GM18867 (cell line): ENCODE measurements around the gene BMERB1.
"Not testable (repeated sequence)": the region's sequence is repeated elsewhere in the genome, so short reads cannot be mapped to it uniquely, and the experiment has no call there.

Experiments
- ATAC-seq: cut with Tn5 transposase; IDR thresholded peaks from one replicate; pipeline ENCODE4 v1.9.1; 2021; ENCODE audit warnings: mild to moderate bottlenecking, moderate library complexity; ENCODE audit not compliant: unreplicated experiment

BMERB1 gene

DNA sequence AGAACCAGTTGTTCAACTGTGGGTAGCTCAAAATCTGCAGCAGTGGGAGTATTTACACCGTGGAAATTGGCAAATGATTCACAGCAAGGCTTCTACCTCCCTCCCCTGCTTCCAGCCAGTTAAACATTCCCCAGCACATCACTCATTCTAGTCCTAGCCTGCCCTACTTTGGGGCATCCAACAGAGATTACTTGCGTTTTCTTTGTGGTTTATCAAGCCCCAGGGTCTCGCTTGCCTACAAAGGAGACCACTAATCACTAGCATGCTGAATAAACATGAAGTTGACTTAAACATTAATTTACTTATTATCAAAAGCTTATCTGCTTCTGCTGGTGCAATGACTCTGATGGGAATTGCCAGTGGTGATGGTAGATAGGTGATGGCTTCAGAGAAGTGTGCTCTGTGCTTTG, 114.1 kb downstream of the BMERB1 start:
- ATAC-seq, result no peak

DNA sequence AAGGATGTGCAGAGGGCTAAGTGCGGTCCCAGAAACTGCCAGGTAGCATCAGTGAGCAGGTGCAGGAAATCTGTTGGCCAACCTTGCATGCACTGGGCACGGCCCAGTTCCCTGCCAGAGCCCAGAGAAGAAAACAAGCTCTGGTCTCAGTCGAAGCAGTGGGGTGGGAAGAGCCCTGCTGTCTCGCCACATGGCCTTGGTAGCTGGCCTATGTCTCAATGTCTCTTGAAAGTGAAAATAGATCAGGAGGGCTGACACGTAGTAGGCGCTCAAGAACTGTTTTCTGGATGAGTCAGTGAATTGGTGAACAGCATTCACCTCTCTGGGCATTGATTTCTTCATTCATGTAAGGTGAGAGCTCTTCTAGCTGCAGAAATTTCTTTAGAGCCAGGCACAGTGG, 118.1 kb downstream of the BMERB1 start:
- no peak for ATAC-seq

DNA sequence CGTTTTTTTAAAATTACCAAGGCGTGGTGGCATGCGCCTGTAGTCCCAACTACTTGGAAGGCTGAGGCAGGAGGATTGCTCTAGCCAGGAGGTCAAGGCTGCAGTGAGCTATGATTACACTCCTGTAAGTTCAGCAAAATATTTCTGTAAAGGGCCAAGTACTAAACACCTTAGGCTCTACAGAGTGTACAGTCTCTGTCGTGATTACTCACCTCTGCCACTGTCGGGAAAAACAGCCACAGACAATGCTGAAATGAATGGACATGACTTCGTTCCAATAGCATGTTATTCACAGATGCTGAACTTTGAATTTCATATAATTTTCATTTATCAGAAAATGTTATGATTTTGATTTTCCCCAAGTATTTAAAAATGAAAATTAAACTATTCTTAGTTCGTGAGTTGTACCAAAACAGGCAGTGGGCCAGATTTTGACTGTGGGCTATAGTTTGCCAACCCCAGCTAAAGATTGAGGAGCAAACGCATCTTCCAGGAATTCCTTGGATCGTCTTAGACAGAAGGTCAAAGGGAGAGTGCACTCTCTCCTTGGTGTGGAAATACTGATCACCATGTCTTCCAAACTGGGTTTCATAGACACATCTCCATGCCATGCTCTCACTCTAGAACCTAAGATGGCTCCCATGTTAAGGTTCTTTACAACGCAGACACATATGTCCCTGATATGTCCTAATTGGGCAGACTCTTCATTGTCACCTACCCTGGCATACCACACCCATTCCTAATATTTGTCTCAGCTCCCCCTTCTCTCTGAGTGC, 119.1 kb downstream of the BMERB1 start:
- ATAC-seq, result no peak

DNA sequence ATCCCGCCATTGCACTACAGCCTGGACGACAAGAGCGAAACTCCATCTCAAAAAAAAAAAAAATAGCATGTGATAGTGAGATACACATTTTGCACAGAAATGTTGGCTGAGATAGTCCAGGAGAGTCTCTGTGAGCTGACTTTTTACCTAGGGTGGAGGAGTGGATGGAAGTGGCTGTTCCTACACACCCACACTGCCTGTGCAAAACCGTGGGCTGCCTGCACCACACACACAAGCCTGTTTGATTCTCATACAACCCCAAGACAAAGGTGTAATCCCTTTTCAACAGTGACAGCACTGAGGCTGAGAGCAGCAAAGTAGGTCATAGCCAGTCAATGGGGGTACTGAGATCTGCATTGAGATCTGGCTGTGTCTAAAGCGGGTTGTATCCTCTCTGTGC, 121.7 kb downstream of the BMERB1 start:
- no peak for ATAC-seq

DNA sequence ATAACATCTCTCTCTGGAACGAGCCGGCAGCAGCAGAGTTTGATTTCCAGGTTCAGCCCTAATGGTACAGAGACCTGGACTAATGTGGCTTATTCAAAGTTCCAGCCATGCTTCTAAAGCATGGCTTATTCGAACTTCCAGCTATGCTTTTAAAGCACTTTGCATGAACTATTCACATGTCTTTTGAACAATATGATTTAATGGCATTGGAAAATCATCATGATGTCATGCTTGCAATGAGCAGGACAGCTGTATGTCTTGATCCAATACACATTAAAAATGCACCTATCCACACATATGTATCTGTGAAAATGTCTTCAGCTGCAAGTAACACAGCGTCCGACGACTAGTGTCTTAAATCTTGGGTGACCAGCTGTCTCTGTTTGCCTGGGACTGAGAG, 122.9 kb downstream of the BMERB1 start:
- ATAC-seq, result no peak

DNA sequence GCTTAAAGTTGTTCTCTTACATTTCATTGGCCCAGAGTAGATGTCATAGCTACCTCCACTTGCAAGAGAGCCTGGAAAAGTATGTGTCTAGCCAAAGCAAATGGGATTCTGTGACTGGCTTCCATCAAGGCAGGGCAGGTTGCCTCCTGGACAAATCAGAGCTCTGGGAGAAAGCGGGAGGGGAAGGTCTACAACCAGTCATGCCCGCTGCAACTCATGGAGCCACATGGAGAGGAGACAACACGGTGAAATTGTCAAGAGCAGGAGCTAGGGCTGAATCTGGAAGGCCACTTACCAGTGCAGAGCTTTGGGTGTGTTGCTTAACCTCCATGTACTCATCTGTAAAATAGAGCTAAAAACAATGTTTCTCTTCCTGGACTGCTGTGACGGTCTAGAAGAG, 124.8 kb downstream of the BMERB1 start:
- no peak for ATAC-seq

DNA sequence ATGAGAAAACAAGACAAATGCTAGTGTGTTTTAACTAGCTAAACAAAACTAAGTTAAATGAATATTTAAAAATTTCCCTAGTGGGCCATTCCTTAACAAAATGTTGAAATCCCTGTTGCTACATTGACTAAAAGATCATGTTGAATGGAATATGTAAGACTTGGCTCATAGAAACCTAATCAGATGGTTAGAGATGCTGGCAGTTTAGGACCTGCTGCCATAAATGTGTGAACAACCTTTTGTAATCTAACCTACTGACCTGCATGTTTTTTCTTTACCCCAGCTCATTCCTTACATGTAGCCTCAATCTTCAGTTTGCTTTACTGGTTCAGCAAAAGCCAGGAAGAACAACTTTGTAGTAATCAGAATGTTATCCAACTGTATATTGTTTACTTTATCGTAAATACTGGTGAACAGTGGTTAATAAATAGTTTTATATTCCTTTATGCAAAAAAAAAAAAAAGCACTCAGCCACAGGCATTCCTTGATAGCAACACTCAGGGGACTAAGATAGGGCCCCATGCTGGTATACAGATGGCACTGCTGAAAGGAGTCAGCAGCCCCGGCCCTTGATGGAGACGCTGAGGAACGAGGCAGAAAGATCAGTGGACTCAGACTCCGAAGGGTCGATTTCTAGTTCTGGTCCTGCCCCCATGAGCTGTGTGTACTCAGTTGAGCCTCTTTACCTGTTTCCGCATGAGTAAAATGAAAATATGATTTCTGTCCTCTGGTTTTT, 130.4 kb downstream of the BMERB1 start:
- no peak for ATAC-seq

DNA sequence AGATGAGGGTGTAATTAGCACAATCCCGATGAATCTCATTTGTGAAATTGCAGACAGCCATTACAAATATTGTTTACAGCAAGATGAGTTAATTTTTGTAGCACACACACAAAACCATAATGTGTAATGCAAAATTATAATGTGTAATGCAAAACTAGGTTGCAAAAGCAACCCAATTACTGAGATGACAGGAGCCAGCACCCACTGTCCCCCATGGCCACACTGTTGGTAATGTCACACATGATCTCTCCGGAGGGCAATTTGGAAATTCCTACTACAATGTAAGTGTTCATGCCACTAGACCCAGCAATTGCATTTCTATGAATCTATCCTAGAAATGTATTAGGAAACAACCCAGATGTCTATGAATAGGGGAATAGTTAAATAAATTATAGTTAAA, 131.7 kb downstream of the BMERB1 start:
- no peak for ATAC-seq

DNA sequence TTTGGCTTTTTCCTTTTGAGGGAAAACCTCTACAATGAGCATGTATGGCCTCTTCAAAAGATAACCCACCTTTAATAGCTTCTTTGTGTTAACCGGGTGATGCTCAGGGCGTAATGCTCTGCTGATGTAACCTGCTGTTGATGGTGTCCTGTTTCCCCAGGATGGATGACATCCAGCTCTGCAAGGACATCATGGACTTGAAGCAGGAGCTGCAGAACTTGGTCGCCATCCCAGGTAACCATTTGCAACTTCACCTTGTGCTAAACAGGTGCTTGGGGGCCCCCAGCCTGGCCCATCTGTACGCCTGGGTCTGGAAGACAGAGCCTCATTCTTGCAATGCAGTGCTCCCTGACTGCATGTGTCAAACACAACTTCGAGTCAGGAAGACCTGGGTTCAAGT, 133.4 kb downstream of the BMERB1 start:
- ATAC-seq, result no peak

DNA sequence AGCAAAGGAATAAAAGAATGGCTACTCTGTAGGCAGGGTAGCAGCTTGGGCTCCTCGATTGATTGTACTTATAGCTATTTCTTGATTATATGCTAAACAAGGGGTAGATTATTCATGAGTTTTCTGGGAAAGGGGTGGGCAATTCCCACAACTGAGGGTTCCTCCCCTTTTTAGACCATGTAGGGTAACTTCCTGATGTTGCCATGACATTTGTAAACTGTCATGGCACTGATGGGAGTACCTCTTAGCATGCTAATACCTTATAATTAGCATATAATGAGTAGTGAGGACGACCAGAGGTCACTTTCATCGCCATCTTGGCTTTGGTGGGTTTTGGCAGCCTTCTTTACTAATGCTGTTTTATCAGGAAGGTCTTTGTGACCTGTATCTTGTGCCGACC, 136.3 kb downstream of the BMERB1 start:
- not testable (repeated sequence) for ATAC-seq

DNA sequence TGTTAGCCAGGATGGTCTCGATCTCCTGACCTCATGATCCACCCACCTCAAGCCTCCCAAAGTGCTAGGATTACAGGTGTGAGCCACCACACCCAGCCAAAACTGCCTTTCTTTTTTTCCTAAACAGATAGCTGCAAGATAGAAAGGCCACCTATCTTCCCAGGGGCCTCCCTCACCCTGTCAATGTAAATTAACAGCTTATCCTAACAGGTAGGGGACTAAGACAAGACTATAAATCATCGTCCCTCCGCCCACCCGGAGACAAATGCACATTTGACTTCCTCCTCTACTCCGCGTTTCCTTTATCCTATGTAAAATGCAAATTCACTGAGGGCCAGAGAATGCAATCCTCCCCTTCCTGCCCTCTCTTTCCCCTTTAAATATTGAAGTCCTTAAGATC, 137.2 kb downstream of the BMERB1 start:
- no peak for ATAC-seq

DNA sequence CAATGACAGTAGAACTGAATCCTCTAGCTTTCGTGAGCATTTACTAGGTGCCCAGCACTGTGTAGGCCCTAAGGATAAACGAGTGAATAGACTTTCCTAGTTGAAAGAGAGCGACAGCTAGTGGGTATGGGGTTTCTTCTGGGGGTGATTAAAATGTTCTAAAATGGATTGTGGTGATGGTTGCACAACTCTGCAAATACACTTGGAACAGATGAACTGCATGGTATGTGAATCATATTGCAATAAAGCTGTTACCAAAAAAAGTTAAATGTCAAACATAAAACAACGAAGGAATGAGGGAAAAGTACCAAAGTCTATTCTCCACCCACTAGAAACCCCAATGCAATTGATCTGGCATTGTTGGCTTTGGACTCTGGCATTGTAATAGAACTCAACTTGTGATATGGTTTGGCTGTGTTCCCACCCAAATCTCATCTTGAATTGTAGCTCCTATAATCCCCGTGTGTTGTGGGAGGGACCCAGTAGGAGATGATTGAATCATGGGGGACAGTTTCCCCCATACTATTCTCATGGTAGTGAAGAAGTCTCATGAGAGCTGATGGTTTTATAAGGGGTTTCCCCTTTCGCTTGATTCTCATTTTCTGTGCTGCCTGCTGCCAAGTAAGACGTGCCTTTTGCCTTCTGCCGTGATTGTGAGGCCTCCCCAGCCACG, 138.1 kb downstream of the BMERB1 start:
- ATAC-seq, result no peak

DNA sequence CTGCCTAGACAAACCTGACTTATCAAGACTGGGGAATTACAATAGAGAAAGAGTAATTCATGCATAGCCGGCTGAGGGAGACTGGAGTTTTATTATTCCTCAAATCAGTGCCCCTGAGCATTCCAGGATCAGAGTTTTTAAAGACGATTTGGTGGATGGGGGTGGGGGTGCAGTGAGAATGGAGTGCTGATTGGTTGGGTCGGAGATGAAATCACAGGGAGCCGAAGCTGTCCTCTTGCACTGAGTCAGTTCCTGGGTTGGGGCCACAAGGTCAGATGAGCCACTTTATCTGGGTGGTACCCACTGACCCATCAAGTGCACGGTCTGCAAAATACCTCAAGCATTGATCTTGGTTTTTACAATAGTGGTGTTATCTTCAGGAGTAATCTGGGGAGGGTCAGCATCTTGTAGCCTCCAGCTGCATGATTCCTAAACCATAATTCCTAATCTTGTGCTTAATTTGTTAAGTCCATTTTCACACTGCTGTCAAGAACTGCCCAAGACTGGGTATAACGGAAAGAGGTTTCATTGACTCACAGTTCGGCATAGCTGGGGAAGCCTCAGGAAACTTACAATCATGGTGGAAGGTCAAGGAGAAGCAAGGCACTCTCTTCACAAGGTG, 139.0 kb downstream of the BMERB1 start:
- no peak for ATAC-seq

DNA sequence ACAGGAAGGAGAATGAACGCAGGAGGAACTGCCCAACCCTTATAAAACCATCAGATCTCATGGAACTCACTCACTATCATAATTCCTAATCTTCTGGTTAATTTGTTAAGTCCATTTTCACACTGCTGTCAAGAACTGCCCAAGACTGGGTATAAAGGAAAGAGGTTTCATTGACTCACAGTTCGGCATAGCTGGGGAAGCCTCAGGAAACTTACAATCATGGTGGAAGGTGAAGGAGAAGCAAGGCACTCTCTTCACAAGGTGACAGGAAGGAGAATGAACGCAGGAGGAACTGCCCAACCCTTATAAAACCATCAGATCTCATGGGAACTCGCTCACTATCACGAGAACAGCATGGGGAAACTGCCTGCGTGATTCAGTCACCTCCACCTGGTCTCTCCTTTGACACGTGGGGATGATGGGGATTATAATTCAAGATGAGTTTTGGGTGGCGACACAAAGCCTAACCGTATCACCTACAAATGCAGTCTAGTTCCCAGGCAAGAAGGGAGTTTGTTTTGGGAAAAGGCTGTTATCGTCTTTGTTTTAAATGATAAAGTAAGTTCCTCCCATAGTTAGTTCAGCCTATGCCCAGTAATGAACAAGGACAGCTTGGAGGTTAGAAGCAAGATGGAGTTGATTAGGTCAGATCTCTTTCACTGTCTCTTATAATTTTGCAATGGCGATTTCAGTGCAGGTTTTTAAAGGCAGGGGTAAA, 139.7 kb downstream of the BMERB1 start:
- ATAC-seq, result not testable (repeated sequence)

DNA sequence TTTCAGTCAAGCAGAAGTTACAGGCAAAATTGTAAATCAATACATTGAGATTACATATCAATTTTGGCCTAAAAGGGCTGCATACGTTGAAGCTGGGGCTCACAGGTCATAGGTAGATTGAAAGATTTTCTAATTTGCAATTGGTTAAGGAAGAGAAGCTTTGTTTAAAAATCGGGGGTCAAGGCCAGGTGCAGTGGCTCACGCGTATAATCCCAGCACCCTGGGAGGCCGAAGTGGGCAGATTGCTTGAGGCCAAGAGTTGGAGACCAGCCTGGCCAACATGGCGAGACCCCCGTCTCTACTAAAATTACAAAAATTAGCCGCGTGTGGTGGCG, 140.2 kb downstream of the BMERB1 start:
- no peak for ATAC-seq

DNA sequence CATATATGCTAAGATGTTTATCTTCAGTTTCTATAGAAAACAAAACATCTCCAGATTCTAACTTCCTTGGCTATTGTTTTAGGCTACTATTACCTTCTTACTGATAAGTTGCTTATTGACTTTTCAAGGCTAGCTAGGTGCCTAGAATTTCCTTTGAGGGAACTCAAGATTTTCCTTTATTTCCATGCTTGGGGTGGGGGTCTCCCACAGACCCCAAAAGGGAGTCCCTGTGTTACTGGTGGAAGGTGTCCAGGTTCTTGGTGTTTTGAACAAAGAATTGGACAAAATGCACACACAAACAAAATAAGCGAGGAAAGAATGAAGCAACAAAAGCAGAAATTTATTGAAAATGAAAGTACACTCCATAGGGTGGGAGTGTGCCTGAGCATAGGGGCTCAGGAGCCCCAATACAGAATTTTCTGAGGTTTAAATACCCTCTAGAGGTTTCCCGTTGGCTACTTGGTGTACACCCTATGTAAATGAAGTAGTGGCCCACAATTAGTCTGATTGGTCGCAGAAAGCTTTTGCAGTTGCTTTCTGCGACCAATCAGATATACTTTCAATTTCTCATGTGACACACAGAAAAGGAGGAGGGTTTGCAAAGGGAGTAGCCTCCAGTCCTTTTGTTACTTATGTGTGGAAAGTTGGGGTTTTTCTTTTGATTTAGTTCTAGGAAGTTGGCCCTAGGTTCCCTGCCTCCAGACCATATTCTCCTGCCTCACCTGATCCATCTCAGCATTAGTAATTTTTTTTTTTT, 141.1 kb downstream of the BMERB1 start:
- ATAC-seq, result no peak

DNA sequence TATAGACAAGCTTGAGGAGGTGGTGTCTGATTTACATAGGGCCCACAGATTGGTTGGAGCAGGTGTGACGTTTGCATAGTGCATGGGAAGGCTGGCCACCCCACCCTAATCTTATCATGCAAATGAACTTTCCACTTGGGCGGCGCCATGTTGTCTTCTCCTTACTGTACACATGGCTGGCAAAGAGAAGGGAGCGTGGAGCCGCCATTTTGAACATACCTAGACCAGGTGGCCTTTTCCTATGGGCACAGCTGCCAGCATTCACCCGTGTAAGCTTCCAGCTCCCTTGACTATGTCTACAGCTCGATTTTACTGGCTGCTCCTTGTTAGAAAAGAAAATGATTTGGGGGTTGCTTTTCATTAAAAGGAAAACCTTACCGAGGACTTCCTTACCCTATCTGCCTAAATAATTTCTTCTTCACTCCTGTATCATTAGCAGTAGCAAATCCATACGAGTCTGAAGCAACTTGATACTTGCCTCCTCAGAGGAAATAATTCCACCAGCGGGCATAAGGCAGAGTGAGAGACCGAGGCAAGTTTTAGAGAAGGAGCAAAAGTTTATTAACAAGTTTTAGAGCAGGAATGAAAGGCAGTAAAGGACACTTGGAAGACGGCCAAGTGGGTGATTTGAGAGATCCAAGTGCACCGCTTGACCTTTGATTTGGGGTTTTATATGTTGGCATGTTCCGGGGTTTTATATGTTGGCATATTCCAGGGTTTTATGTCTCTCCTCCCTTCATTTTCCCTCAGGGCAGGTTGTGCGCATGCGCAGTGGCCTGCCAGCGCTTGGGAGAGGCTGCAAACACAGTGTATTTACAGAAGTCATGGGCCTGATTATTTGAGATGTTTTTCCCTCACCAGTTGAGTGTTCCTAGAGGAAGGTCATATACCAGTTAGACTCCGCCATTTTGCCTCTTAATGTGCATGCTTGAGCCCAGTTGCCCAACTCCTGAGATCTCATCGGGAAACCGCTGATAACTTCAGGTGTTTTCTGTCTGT, 142.9 kb downstream of the BMERB1 start:
- ATAC-seq, result no peak

DNA sequence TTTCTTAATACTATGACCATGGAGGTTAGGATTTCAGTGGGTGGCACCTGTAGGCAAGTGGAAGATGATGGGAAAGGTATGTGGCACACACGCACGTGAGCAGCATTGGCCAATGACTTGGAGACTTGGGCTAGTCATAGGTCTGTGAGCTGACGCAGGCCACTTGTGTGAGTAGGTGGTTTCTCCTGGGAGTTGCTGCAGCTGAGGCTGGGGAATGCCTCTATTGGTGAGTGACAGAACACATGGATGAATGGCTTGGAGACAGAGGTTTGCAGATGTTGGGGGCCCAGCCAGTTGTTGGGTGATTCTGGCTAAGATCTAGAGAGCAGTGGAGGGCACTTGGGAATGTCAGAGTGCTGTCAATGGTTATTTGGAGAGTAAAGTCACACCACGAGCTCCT, 144.4 kb downstream of the BMERB1 start:
- ATAC-seq, result no peak
